ENCODE results near the gene SIGLEC15. TPM values are rescaled to one million over a fixed set of nuclear protein-coding genes. Genes with fewer than 3 reads are reported as not detected.

SIGLEC15 gene
- total RNA-seq, 1 experiment from 2014 or later: 0.68 TPM

GRCh38 chr18:45889419-45890064 lies 64.1 kb downstream of the SIGLEC15 start:
- Histone ChIP-seq H3K36me3 (peaks cover 36% of the 10 kb centered on the region), H3K4me3 (no peak overlapping the region), H3K4me1 (replicated peaks) (no peaks in the 10 kb centered on the region), H3K27ac (no peak overlapping the region), H3K9me3 (replicated peaks) (no peaks in the 10 kb centered on the region), H3K27me3 (replicated peaks) (no peaks in the 10 kb centered on the region)
- DNase-seq (ENCODE audit: low read depth in 1 of 2, low spot score in 2 of 2): no peak

- DNase-seq (ENCODE audit: low read depth in 1 of 2, low spot score in 2 of 2): no peak
- no peaks in the 10 kb centered on the region for H3K4me1 ChIP-seq (replicated peaks)
- no peak overlapping the region for H3K4me3 ChIP-seq
- H3K27ac ChIP-seq: no peak overlapping the region
- H3K27me3 ChIP-seq (replicated peaks): no peaks in the 10 kb centered on the region
- H3K36me3 ChIP-seq: peaks cover 43% of the 10 kb centered on the region
- H3K9me3 ChIP-seq (replicated peaks): no peaks in the 10 kb centered on the region
These were observed 65.1 kb downstream of the SIGLEC15 start for GRCh38 chr18:45890606-45891005.

- no peaks in the 10 kb centered on the region for H3K27me3 ChIP-seq (replicated peaks)
- no peak overlapping the region for H3K27ac ChIP-seq
- no peaks in the 10 kb centered on the region for H3K9me3 ChIP-seq (replicated peaks)
- no peaks in the 10 kb centered on the region for H3K4me1 ChIP-seq (replicated peaks)
- H3K36me3 ChIP-seq: peaks cover 40% of the 10 kb centered on the region
- no peak overlapping the region for H3K4me3 ChIP-seq
- DNase-seq (ENCODE audit: low read depth in 1 of 2, low spot score in 2 of 2): no peak
These were observed 66.3 kb downstream of the SIGLEC15 start for GRCh38 chr18:45891806-45892205.

Other genes with a start within 250 kb of the SIGLEC15 start
- not detected in 2 replicates for gene SLC14A2, start 210.2 kb upstream of the SIGLEC15 start, total RNA-seq (2014; rRNA removed; shearing (Covaris generic))
- gene SLC14A1, start 101.5 kb upstream of the SIGLEC15 start, total RNA-seq (2014; rRNA removed; shearing (Covaris generic)): 5.1 and 7.8 TPM in 2 replicates
- 9.4 and 14.8 TPM in 2 replicates for gene EPG5, start 141.7 kb downstream of the SIGLEC15 start, total RNA-seq (2014; rRNA removed; shearing (Covaris generic))
- 4.0 and 6.8 TPM in 2 replicates for gene PSTPIP2, start 246.6 kb downstream of the SIGLEC15 start, total RNA-seq (2014; rRNA removed; shearing (Covaris generic))